Heart right ventricle (tissue), 16 donors: ENCODE results near the gene TTLL5. TPM values are rescaled to one million over a fixed set of nuclear protein-coding genes. Genes with fewer than 3 reads are reported as not detected.
A peak's percentile ranks its signal among the peaks of the same experiment; 100 is the strongest.

ENCODE experiments used
- ATAC-seq, 8 donors: fragments of 200-7000 bp; cut with Tn5 transposase; one replicate each; pipeline ENCODE4 v1.9.1; 2020; ENCODE audit warnings: mild to moderate bottlenecking in 8 of 8, moderate library complexity in 8 of 8, moderate number of reproducible peaks in 1 of 8
- DNase-seq, 2 donors: peaks; one replicate each; pipeline ENCODE4 v3.0.0-alpha.2; 2020
- H3K27ac ChIP-seq, 10 donors: fragments of 200-600 bp; sonication (generic) in 2 of 10; one replicate each; pipeline versions ENCODE4 v1.5.0 to v1.8.0; 2020 to 2022; ENCODE audit warnings: mild to moderate bottlenecking in 3 of 10
- H3K27me3 ChIP-seq, 7 donors: fragments of 200-600 bp; one replicate each; pipeline ENCODE4 v1.8.0; 2021 to 2022; ENCODE audit warnings: mild to moderate bottlenecking in 2 of 7
- H3K36me3 ChIP-seq, 9 donors: fragments of 200-600 bp; sonication (generic) in 1 of 9; one replicate each; pipeline versions ENCODE4 v1.5.0 to v1.8.0; 2020 to 2022; ENCODE audit warnings: mild to moderate bottlenecking in 2 of 9
- H3K4me1 ChIP-seq, 9 donors: fragments of 200-600 bp; sonication (generic) in 1 of 9; one replicate each; pipeline versions ENCODE4 v1.5.0 to v1.8.0; 2020 to 2022; ENCODE audit warnings: mild to moderate bottlenecking in 4 of 9
- H3K4me3 ChIP-seq, 10 donors: fragments of 200-600 bp; sonication (generic) in 2 of 10; one replicate each; pipeline versions ENCODE4 v1.5.0 to v1.8.0; 2020 to 2022; ENCODE audit warnings: mild to moderate bottlenecking in 7 of 10, moderate library complexity in 2 of 10
- H3K9me3 ChIP-seq, 11 donors: fragments of 200-600 bp in 10 of 11; sonication (generic) in 2 of 11; one replicate each; pipeline versions ENCODE4 v1.5.0 to v1.8.0; 2013 to 2022; ENCODE audit warnings: mild to moderate bottlenecking in 2 of 11, control low read depth in 1 of 11, moderate library complexity in 1 of 11
- CTCF ChIP-seq, 9 donors: fragments of 200-600 bp; sonication (generic) in 2 of 9; IDR thresholded peaks; one replicate each; pipeline versions ENCODE4 v1.5.0 to v1.8.0; 2021 to 2022; ENCODE audit warnings: antibody characterized with exemption in 9 of 9, mild to moderate bottlenecking in 5 of 9, moderate library complexity in 1 of 9
- WGBS, 2 donors: extraction: QIAGEN DNeasy Blood & Tissue Kit; methylation state at CpG; one replicate each; pipeline ENCODE4 v1.1.7; 2013; ENCODE audit warnings: inconsistent platforms in 1 of 2; 5-methylcytosine and 5-hydroxymethylcytosine counted together
- intact Hi-C, 10 donors: fragments of 100-400 bp; cut with DNase I; formaldehyde crosslinking; loops; one replicate each; pipeline versions ENCODE4 v1.11.1 to v1.14.2; 2022
- polyA plus RNA-seq, 2 donors: library from polyadenylated mRNA; stranded (reverse); fragments of 200-250 nt; gene quantifications; one replicate each; pipeline ENCODE4 v1.2.3, GENCODE V29; 2013
- total RNA-seq, 10 donors: library from RNA; stranded (reverse); fragmentation: NEBNext Ultra II Directional in 3 of 10; extraction: Animal tissue kit (Norgen Biotek cat#: 25700) in 3 of 10; gene quantifications; one replicate each; pipeline versions ENCODE4 v1.2.1 to v1.2.4, GENCODE V29; 2021 to 2023
- donor health status: Arrhythmogenic right ventricular cardiomyopathy.
- donor health status: ischemic (EF 13 %, LVEDD 7.1; RV severe dilation, severe dysfunction).
- donor health status: healthy with polysubstance abuse.
- donor health status: DM: no; HTN: yes; CAD: no.
- donor health status: DM: no; HTN: no; CAD: no.
- donor health status: ischemic (EF 25% LVEDD 6.9; RV normal size, moderate dysfunction).
- donor health status: ischemic (EF 25% LVEDD 5.7; RV mildly dilated, moderate dysfunction).
- donor health status: healthy.
- donor health status: DM: yes; HTN: yes; CAD: no.
- donor health status: Ischemic cardiomyopathy.
- donor health status: ischemic (EF 35%, LVEDD 5.7; RV mildly dilated, moderate dysfunction).
- donor health status: nonischemic (EF 11% LVEDD 7.7; RV severe dilation, severe dysfunction).
- donor health status: DM: yes; HTN: yes; CAD: no.
- donor health status: PGD.
- donor health status: ischemic (EF 29% LVEDD 5.4; RV normal size, mild dysfunction).
- donor health status: nonischemic (EF 23%, LVEDD 6.1; RV moderate dilation, normal function).

TTLL5 gene
- total and polyA plus RNA-seq, 12 donors: 5.6 to 24.7 (median 17.6) TPM

DNA sequence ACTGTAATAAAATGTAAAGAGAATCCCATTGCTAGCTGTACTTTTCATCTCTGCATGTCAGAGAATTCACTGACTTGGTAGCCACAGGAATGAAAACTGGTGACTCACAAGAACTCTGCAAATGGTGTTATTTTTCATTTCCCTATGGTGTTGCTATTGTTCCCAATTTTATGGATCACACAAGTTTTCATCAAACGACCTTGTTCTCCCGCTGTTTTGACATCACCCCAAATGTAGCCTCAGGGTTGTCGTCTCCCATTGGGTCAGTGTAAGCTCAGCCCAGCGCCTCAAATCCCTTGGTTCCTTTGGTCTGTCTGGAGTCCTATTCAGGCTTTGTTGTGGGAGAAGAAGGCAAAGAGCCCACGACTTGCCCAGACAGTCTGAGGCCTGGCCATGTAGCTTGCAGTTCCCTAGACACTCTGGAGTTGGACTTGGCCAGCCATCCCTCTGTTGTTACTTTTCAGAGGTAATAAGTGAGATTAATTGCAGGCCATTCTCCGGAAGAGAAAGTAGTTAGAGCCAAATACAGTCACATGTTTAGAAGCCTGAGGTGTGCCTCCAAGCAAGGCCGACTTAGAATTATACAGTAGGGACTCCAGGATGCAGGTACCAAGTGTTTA is 161.6 kb downstream of the TTLL5 start:
- H3K36me3 ChIP-seq: peaks cover 0 to 20% (median 0%) of the 10 kb centered on the region in 9 donors
- H3K27ac ChIP-seq: peak overlapping the region in 8 of 10 donors; percentile 5 to 88 (median 70)
- DNase-seq (no peak), ATAC-seq (peak; percentile 15 to 57 (median 34))
- H3K27me3 ChIP-seq: no peaks in the 10 kb centered on the region
- WGBS, 2 donors: 68 to 79% methylated on average over 7 of the region's 7 CpGs
- H3K4me1 ChIP-seq: peaks cover 2 to 66% (median 37%) of the 10 kb centered on the region in 9 donors
- intact Hi-C loops: no loop called here
- no peak for TF ChIP-seq CTCF (IDR thresholded peaks at IDR 0.05)
- H3K4me3 ChIP-seq: no peak overlapping the region
- no peaks in the 10 kb centered on the region for H3K9me3 ChIP-seq

DNA sequence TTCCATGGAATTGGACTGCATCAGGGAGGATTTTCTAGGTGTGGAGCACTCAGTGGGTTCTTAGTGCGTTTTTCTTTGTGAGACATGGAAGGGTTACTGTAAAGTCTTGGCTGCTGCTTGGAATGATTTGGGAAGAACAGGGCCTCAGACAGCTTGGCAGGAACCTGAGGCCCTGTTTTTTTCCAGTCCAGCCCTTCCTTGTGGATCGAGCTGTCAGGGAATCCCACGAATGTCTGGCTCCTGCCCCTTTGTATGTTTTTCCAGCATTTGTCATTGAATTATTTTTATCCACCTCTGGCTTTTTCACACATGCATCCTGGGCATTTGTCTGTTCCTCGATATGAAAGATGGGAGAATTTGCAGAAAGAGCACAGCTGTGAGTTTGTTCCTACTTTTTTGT is 162.3 kb downstream of the TTLL5 start:
- TF ChIP-seq CTCF (IDR thresholded peaks at IDR 0.05): no peak
- Histone ChIP-seq H3K4me3 (no peak overlapping the region), H3K27ac (peak overlapping the region in 8 of 10 donors; percentile 5 to 88 (median 70)), H3K27me3 (no peaks in the 10 kb centered on the region), H3K9me3 (no peaks in the 10 kb centered on the region), H3K4me1 (peaks cover 2 to 66% (median 37%) of the 10 kb centered on the region in 9 donors), H3K36me3 (peaks cover 0 to 20% (median 0%) of the 10 kb centered on the region in 9 donors)
- 29 to 48% methylated on average over 4 of the region's 4 CpGs for WGBS, 2 donors
- DNase-seq: no peak
- intact Hi-C loops: no loop called here
- ATAC-seq: peak in 6 of 8 donors; percentile 44 to 78 (median 60)

GRCh38 chr14:75824318-75824717 is 163.3 kb downstream of the TTLL5 start:
- WGBS, 2 donors: 81 to 84% methylated on average over 3 of the region's 3 CpGs
- Histone ChIP-seq H3K27ac (peak overlapping the region in 6 of 10 donors; percentile 65 to 88 (median 76)), H3K9me3 (no peaks in the 10 kb centered on the region), H3K27me3 (no peaks in the 10 kb centered on the region), H3K4me1 (peaks cover 2 to 65% (median 37%) of the 10 kb centered on the region in 9 donors), H3K36me3 (peaks cover 0 to 24% (median 0%) of the 10 kb centered on the region in 9 donors), H3K4me3 (no peak overlapping the region)
- TF ChIP-seq CTCF (IDR thresholded peaks at IDR 0.05): no peak
- no peak for DNase-seq
- intact Hi-C loops: no loop called here
- ATAC-seq: no peak

GRCh38 chr14:75825147-75825592 is 164.1 kb downstream of the TTLL5 start:
- Histone ChIP-seq H3K27me3 (no peaks in the 10 kb centered on the region), H3K4me1 (peaks cover 2 to 56% (median 34%) of the 10 kb centered on the region in 9 donors), H3K9me3 (no peaks in the 10 kb centered on the region), H3K4me3 (no peak overlapping the region), H3K36me3 (peaks cover 0 to 19% (median 0%) of the 10 kb centered on the region in 9 donors), H3K27ac (peak overlapping the region in 9 of 10 donors; percentile 10 to 88 (median 77))
- TF ChIP-seq CTCF (IDR thresholded peaks at IDR 0.05): no peak
- DNase-seq (peak in 1 of 2 donors; percentile 31), ATAC-seq (peak; percentile 13 to 68 (median 60))
- intact Hi-C loops: no loop called here
- WGBS, 2 donors: 56 to 61% methylated on average over 3 of the region's 3 CpGs
